Left lung (tissue), 10 donors: Measurements from ENCODE around the gene PLEKHA7. TPM values are rescaled to one million over a fixed set of nuclear protein-coding genes. Genes with fewer than 3 reads are reported as not detected.

Experiments
- ATAC-seq: fragments of 200-7000 bp; cut with Tn5 transposase; one replicate; pipeline ENCODE4 v1.9.1; 2020; ENCODE audit warnings: moderate library complexity
- DNase-seq, 4 donors: peaks; one replicate each; pipeline ENCODE4 v3.0.0-alpha.2; 2013 to 2020
- H3K27ac ChIP-seq, 2 donors: fragments of 200-600 bp; sonication (generic) in 1 of 2; one replicate each; pipeline versions ENCODE4 v1.5.0 to v1.8.0; 2020 to 2021
- H3K27me3 ChIP-seq, 2 donors: fragments of 200-600 bp; sonication (generic) in 1 of 2; one replicate each; pipeline versions ENCODE4 v1.5.0 to v1.8.0; 2020 to 2021
- H3K36me3 ChIP-seq, 2 donors: fragments of 200-600 bp; sonication (generic) in 1 of 2; one replicate each; pipeline versions ENCODE4 v1.5.0 to v1.8.0; 2020 to 2021
- H3K4me1 ChIP-seq, 2 donors: fragments of 200-600 bp; one replicate each; pipeline ENCODE4 v1.8.0; 2021
- H3K4me3 ChIP-seq, 2 donors: fragments of 200-600 bp; sonication (generic) in 1 of 2; one replicate each; pipeline versions ENCODE4 v1.5.0 to v1.8.0; 2020 to 2021; ENCODE audit warnings: mild to moderate bottlenecking in 1 of 2
- H3K9me3 ChIP-seq, 2 donors: fragments of 200-600 bp; sonication (generic) in 1 of 2; one replicate each; pipeline versions ENCODE4 v1.5.0 to v1.8.0; 2020 to 2021
- intact Hi-C, 2 donors: fragments of 100-400 bp; cut with DNase I; formaldehyde crosslinking; loops; one replicate each; pipeline versions ENCODE4 v1.11.2 to v1.14.2; 2022
- polyA plus RNA-seq, 6 donors: library from polyadenylated mRNA; unstranded; fragments of 120-200 nt; gene quantifications; one replicate each; pipeline ENCODE4 v1.2.1, GENCODE V29; 2013; ENCODE audit not compliant: insufficient read length in 6 of 6
- total RNA-seq, 2 donors: library from RNA; stranded (reverse); fragmentation: NEBNext Ultra II Directional; extraction: Animal tissue kit (Norgen Biotek cat#: 25700); gene quantifications; one replicate each; pipeline ENCODE4 v1.2.1, GENCODE V29; 2021
- TF ChIP-seq, protein P1 (sequence below), 2 donors: fragments of 200-600 bp; sonication (generic) in 1 of 2; IDR thresholded peaks; one replicate each; pipeline versions ENCODE4 v1.5.0 to v1.8.0; 2021; ENCODE audit warnings: antibody characterized with exemption in 2 of 2
- donor health status: DM: no; HTN: yes; CAD: no.
- donor health status: DM: no; HTN: no; CAD: no.

PLEKHA7 gene
- total and polyA plus RNA-seq, 8 donors = 24.4 to 33.7 (median 29.6) TPM

DNA sequence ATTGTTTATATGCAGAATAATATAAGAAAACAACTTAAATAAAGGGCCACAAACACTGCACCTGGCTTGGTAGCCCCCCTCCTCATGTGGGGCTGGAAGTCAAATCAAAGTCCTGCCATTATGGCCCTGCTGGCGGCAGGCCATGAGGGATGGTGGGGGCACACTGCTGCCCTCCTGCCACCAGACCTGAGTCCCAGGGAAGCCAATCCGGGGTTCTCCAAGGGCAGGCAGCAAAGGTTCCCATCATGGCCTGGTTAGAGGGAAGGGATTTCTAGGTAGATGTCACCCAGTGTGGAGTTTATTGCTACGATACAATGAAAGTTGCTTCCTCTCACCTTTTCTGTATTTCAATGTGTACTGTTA is 236.6 kb downstream of the PLEKHA7 start:
- ATAC-seq = no peak

DNA sequence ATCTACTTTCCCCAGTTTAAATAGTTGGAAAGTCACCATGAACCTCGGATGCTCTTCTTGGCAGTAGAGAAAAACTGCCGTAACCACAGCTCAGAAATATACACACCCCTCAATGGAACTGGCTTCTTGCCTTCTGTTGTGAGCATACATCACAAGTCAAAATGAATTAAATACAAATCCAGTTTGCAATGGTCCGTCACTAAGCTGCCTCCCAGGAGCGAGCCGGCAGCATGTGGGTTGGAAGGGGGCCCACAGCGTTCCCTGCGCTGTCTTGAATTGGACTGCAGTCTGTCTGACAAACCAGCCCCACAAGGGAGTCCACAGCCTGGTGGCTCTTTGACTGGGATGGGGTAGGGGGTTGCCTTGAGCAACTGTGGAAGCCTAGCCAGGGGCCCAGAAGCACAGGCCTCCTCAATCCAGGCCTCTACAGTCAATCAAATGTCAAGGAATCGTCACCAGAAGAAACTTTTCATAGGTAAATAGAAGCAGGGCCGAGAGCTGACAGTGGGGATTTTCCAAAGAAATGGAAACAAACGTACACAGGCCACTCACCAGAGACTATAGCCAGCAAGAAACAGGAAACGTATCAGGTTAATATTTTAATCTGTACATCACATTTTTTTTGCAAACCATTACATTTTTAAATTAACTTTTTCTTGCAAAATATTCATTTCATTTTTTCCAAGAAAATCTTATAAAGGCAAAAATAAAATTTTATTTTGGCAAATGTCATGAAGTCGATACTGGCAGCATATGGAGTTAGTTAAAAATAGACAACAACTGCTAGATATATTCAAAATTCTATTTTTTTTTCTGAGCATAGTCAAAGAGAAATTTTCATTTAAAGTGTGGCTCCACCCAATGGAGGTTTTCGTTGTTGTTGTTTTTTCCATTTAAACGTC is 237.3 kb downstream of the PLEKHA7 start:
- TF ChIP-seq, protein P1, sequence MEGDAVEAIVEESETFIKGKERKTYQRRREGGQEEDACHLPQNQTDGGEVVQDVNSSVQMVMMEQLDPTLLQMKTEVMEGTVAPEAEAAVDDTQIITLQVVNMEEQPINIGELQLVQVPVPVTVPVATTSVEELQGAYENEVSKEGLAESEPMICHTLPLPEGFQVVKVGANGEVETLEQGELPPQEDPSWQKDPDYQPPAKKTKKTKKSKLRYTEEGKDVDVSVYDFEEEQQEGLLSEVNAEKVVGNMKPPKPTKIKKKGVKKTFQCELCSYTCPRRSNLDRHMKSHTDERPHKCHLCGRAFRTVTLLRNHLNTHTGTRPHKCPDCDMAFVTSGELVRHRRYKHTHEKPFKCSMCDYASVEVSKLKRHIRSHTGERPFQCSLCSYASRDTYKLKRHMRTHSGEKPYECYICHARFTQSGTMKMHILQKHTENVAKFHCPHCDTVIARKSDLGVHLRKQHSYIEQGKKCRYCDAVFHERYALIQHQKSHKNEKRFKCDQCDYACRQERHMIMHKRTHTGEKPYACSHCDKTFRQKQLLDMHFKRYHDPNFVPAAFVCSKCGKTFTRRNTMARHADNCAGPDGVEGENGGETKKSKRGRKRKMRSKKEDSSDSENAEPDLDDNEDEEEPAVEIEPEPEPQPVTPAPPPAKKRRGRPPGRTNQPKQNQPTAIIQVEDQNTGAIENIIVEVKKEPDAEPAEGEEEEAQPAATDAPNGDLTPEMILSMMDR (IDR thresholded peaks at IDR 0.05) = no peak
- peak in 1 of 4 donors; percentile 37 for DNase-seq
- Histone ChIP-seq H3K9me3 (no peaks in the 10 kb centered on the region), H3K27ac (no peak overlapping the region), H3K4me3 (no peak overlapping the region), H3K27me3 (no peaks in the 10 kb centered on the region), H3K36me3 (peaks cover 0 to 7% of the 10 kb centered on the region in 2 donors), H3K4me1 (no peaks in the 10 kb centered on the region)
- ATAC-seq = no peak
- intact Hi-C loops = no loop called here

More for the DNA sequence above, 236.6 kb downstream of the PLEKHA7 start:
- no peak for DNase-seq
- Histone ChIP-seq H3K4me1 (no peaks in the 10 kb centered on the region), H3K36me3 (peaks cover 0 to 7% of the 10 kb centered on the region in 2 donors), H3K27ac (no peak overlapping the region), H3K4me3 (no peak overlapping the region), H3K27me3 (no peaks in the 10 kb centered on the region), H3K9me3 (no peaks in the 10 kb centered on the region)
- TF ChIP-seq, protein P1 (IDR thresholded peaks at IDR 0.05) = no peak
- intact Hi-C loops = no loop called here

DNA sequence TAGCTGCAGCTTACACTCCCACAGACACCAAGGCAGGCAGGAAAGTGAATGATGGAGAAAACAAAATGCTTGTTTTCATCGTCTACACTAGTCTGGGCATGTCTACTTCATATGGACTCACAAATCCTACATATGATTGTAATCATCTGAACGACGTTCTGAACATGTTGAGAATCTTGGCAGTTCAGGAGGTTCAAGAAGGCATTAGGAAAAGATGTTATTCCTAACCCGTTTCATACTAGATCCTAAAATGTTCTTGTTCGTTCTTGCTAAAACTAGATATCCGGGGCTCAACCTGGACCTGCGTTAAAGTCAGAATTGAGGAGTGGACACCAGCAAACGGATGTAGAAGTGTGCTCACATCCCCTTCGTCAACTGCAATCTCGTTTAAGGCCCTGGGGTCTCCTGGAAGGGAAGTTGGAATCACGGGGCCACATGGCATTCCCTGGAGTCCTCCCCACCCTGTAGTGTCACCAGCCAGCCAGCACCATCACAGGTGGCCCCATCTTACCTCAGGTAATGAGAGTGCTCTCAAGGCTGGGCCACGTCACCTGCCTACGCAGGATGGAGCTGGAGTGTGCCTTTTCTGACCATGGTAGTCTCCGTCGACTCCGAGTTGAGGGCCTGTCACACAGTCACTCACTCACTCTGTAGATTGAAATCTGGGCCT is 238.5 kb downstream of the PLEKHA7 start:
- H3K27me3 ChIP-seq = no peaks in the 10 kb centered on the region
- no peak overlapping the region for H3K27ac ChIP-seq
- H3K4me3 ChIP-seq = no peak overlapping the region
- no peaks in the 10 kb centered on the region for H3K9me3 ChIP-seq
- ATAC-seq (no peak), DNase-seq (no peak)
- intact Hi-C loops = no loop called here
- H3K4me1 ChIP-seq = no peaks in the 10 kb centered on the region
- TF ChIP-seq, protein P1 (IDR thresholded peaks at IDR 0.05) = no peak
- peaks cover 0 to 7% of the 10 kb centered on the region in 2 donors for H3K36me3 ChIP-seq

DNA sequence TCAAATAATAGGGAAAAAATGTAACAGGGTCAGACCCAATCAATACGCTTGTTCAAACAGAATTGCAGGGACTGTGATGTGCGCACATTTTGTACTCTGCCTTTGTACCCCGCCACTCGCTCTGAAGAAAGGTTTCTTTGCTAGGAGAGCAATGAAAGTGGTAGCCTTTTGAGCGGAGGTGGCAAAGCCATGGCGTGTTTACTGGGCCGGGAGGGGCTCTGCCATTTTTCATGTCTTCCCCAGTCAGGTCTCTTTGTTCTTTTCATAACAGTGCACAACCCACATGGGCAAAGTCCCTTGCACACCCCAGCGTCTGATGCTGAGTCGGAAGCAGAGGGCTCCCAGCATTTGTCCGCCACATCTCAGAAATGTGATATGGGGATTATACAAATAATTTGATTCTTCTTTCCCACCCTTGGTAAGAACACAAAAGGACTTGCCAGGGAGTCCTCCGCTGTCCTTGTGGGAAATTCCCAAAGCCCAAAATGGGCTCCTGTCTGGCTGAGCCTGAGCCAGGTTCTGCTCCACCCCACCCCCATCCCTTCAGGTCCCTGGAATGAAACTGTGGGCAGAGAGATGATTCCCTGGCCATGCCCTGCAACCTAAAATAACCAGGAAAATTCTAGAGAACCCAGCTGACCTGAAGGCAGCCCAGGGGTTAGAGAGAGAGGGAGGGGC is 239.1 kb downstream of the PLEKHA7 start:
- H3K36me3 ChIP-seq = peaks cover 0 to 7% of the 10 kb centered on the region in 2 donors
- intact Hi-C loops = no loop called here
- ATAC-seq = no peak

More for the DNA sequence above, 239.1 kb downstream of the PLEKHA7 start:
- no peaks in the 10 kb centered on the region for H3K27me3 ChIP-seq
- H3K27ac ChIP-seq = no peak overlapping the region
- no peaks in the 10 kb centered on the region for H3K9me3 ChIP-seq
- H3K4me1 ChIP-seq = no peaks in the 10 kb centered on the region
- no peak overlapping the region for H3K4me3 ChIP-seq
- DNase-seq = no peak
- TF ChIP-seq, protein P1 (IDR thresholded peaks at IDR 0.05) = no peak
